A172 (cell line): ENCODE results near the gene ZCCHC8. TPM values are rescaled to one million over a fixed set of nuclear protein-coding genes. Genes with fewer than 3 reads are reported as not detected.
"Not testable (repeated sequence)": the region's sequence is repeated elsewhere in the genome, so short reads cannot be mapped to it uniquely, and the experiment has no call there.

ENCODE experiments used
- DNase-seq: peaks from one replicate; pipeline ENCODE4 v3.0.0-alpha.2; 2015; ENCODE audit warnings: low spot score
- total RNA-seq: library from RNA; depleted of rRNA; stranded (reverse); fragments of >200 nt; shearing (Covaris generic); gene quantifications from 2 replicates; pipeline ENCODE4 v1.2.3, GENCODE V29; 2014; rRNA removed

ZCCHC8 gene
- total RNA-seq = 19.7 and 30.2 TPM in 2 replicates

DNA sequence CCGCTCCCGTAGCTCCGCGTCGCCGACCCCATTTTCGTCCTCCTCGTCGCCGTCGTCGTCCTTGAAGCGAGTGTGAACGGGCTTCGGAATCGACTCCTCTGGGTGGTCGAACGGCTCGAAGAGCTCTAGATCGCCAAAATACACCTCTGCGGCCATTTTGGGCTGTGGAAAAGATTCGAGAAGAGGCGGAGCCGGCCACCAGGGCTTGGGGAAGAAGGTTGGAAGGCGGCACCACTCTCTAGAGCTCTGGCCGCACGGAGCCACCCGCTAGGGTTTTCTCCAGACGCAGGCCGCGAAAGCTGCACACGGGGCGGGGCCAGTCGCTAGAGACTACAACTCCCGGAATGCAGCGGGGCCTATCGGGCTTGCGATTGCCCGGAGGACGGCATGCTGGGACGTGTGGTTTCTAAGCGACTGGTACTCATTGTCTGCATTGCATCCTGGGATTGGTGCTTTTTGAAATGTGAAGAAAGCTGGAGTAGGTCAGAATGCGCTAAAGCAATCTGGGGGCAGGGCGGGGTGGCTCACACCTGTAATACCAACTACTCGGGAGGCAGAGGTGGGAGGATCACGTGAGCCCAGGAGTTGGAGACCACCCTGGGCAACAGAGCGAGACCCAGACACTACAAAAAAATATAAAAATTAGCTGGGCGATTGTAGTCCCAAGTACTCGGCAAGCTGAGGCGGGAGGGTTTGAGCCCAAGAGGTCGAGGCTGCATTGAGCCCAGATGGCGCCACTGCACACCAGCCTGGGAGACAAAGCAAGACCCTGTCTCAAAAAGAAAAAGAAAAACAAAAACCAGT, at the start of gene ZCCHC8:
TSS of gene ZCCHC8 (minus strand) at position 248 of the 804 bp plus-strand sequence. CDS start at position 156, 92 bp downstream.
- DNase-seq = peak; percentile 96

DNA sequence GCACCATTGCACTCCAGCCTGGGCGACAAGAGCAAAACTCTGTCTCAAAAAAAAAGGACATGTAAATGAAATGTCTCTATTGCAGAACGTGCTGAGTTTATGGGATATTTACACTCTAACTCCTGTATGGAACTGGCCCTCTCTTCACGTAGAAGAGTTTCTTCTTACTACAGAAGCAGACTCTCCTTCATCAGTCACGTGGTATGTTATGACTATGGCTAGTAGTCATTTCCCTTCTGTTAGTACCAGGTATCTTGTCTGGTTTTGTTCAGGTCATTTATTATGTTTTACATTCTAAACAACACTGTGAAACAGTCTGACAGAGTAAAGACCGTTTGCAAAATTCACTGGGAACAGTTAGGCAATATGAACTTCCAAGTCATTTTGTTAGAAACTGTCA, 46.6 kb upstream of the ZCCHC8 start:
- DNase-seq = no peak

DNA sequence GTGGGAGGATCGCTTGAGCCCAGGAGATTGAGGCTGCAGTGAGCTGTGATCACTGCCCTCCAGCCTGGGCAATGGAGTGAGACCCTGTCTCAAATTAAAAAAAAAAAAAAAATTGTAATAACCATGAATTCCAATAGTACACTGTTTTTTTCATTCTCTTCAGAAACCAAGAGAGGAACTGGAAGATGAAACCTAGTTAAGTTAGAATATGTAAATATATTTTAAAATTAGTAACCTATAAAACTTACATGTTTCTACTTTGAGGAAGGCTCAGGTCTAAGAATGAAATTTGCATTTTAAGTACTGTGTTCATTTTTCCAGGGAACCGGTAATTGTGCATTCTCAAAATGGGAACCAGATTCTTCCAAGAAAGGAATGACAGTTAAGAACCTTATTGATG, 45.1 kb upstream of the ZCCHC8 start:
- DNase-seq = no peak

DNA sequence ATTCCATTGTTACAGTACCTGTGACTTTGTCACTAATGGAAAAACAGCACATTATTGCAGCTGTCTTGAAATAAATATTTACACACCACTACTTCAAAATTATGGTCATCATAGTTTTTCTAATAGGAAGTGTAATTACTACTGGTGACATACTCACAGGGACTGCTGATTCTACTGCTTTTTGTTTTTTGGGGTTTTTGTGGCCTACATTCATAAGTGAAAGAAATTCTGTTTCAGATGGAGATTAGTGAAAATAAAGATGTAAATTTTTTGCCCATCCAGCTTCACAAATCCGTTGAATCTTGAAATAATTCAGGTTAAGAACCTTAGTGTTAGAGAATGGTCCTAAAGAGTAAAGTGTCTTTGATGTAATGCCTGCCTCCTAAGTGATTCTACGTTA, 43.8 kb upstream of the ZCCHC8 start:
- DNase-seq = no peak

DNA sequence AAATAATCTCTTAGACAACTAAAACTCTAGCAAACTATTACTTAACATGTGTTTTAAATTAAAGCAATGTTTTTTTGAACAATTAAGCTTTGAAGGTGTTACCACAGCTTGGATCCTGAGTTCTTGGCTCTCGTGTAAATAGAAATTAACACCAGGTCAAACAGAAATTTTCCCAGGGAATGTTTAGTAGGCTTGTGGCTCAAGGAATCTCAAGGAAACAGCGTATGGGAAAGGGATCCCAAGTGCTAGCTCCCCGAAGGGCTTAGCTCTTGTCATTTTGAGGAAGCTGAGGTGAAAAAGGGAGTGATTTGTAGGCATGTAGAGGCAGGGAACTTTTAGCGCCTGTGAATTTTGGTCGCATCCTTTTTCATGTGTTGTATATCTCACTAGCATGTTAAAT, 37.8 kb upstream of the ZCCHC8 start:
- DNase-seq = no peak

DNA sequence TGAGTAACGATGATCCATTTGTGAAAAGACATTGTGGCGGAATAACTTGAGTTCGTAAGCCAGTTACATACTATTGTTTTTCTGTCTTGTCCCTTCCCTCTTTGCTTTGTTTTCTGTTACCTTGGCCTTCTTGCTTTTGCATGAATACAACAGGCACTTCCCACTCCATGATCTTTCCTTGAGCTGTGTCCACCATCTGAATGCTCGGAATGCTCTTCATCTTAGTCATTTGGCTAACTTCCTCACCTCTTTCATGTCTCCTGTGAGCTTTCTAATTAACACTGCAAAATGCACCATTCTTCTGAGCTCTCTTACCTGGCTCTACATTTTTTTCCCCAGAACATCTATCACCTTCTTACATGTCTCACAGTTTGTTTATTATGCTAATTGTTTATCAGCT, 36.3 kb upstream of the ZCCHC8 start:
- no peak for DNase-seq

DNA sequence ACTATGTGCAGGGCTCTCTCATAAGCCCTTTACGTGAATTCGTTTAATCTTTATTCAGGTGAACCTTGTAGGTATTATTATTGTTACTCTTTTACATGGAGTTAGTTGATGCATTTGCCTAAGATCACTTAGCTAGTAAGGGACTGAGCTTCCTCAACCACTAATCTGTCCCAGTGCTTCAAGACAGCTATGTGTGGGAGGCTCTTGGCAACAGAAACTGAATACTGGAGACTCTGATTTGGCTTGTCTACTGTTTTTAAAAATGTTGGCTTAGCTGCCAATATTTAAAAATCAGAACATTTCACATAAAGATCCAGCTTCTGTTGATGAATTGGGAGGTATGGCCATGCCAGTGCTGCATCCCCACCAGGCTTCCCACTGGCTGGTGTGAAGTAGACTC, 33.1 kb upstream of the ZCCHC8 start:
- no peak for DNase-seq

DNA sequence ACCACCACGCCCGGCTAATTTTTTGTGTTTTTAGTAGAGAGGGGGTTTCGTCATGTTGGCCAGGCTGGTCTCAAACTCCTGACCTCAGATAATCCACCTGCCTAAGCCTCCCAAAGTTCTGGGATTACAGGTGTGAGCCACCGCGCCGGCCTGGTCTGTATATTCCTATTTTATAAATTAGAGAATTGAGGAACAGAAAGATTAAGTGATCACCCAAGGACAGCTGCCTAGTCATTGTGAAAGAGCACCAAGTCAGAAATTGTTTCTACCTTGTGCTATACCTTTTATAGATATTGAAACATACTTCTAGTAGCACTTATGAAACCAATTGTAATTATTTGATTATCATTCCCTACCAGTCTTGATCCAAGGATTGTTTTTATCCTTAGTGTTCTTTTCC, 28.3 kb upstream of the ZCCHC8 start:
- no peak for DNase-seq

DNA sequence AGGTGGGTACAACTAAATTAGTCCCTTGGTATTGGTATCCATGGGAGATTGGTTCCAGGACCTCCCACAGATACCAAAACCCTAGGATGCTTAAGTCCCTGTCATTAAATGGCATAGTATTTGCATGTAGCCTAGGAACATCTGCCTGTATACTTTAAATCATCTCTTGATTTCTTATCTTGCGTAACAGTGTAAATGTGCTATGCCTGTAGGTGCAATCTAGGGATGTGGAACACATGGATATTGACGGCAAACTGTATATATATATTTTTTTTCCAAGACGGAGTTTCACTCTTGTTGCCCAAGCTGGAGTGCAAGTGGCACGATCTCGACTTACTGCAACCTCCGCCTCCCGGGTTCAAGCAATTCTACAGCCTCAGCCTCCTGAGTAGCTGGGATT, 27.9 kb upstream of the ZCCHC8 start:
- no peak for DNase-seq

DNA sequence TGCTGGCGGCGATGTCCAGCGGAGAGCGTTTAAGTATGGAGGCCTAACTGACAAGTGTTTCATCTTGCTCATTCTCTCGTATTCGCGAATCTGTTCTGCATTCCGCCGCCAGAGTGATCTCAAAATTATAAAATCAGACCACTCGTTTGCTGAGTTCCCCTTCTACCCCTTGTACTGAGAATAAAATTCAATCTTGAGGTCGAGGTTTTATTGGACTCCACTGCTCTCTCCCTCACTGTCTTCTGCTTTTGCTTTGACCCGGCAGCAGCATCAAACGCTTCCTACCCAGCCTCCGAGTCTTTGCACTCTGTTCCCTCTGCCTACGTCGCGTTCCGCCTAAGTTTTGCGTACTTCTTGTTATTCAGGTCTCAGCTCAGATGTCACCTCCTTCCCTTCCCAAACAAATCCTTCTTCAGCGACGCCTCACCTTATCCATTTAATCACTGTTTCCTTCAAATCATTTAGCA, 26.8 kb upstream of the ZCCHC8 start:
- DNase-seq = no peak

DNA sequence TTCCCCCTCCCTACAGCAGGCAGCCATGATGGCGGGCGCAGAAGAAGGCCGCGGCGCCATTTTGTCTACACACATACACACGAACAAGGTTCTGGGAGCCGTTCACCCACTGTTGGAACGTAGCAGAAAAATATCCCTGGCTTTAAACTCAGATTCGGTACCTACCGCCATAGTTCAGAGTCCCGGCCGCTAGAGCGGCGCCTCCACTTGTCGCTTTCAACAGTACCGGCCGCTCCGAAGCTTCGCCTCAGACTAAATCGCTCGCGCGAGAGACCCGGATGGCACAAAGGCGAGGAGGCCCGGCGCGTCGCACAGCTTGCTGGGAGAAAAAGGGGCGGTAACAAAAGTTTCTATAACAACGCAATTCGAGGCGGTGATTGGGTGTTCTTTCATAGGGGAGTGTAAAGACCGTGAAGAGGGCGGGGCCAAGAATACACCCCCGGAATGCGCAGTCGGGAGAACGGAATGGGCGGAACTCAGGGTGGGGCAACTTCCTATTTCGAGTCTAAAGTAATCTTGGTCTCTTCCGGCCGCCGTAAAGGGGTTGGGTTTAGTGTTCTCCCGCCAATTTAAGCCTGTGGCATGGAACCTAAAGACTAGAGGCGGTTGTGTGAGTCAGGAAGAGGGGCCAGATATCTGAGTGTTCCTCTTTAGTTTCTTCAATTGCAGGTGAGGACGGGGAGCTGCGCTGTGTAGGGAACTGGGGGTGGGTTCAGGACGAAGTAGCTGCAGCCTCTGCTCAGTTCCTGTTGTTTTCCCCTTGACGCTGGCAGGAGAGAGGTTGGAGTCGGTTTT, 26.1 kb upstream of the ZCCHC8 start, which contains the start of the genes KNTC1 and RSRC2:
TSS of gene KNTC1 (plus strand) at position 567 of the 795 bp plus-strand sequence. CDS start 2,815 bp downstream, outside the sequence.
TSS of gene RSRC2 (minus strand) at position 254 of the 795 bp plus-strand sequence. CDS start at position 171, 83 bp downstream.
- peak; percentile 99 for DNase-seq

DNA sequence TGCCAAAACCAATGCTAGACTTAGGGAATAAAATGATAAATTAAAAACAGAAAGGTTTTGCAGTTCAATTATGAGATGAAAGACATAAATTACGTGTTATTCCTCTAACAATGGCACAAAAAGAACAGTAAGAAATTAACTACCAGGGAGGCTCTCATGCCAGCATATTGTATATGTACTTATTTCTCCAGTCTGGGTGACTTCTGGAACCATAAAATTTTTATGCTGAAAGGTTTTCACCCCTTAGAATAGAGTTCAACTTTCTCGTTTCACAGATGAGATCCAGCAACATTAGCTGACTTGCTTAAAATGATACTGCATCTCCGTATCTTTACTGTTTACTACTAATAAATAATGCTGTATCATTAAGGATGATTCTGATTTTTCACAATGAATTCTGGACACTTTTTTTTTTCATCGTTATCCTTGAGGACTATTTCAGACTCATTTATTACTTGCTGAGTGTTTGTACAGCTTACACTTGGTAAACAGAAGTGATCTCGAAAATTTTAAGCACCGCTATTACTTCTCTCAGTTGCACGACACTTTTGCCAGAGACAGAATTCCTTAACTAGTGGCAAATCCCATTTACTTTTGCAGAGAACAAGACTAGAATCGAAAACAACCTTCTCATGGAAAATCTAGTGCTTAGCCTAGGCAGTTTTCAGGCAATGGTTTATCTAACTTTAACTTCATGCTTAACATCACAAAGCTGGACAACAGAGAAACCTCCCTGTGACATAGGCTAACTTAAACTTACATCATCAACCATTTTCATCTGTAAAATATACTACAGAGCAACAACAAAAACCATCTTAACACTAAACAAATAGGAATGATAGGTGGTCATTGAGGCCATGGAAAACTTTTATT, 23.4 kb upstream of the ZCCHC8 start:
- DNase-seq = no peak

DNA sequence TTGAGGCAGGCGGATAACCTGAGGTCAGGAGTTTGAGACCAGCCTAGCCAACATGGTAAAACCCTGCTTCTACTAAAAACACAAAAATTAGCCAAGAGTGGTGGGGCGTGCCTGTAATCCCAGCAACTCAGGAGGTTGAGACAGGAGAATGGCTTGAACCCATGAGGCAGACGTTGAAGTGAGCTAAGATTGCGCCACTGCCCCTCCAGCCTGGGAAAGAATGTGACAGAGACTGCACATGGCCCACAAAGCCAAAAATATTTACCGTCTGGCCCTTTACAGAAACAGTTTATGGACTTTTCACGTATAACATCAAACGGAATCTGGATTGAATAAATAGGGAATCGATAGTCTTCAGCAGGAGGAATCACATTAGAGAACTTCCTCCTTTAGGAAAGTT, 22.5 kb upstream of the ZCCHC8 start:
- DNase-seq = no peak

DNA sequence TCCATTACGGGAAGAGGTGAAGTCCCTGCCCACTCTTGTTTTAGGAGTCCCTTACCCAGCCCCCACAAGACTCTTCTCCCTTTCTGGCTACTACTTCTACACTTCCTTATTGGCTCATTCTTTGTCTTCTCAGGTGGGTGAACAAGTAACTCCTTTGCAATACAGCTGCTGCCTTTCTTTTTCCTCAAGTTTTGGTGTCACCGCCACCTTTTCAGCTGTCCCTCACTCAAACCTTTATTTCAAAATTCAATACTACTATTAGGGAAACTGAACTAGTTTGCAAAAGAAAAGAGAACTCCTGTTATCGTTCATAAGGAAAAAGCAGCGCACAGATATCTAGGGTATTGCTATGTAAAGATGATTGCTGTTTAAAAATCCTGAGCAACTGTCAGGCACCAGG, 19.9 kb upstream of the ZCCHC8 start:
- no peak for DNase-seq

DNA sequence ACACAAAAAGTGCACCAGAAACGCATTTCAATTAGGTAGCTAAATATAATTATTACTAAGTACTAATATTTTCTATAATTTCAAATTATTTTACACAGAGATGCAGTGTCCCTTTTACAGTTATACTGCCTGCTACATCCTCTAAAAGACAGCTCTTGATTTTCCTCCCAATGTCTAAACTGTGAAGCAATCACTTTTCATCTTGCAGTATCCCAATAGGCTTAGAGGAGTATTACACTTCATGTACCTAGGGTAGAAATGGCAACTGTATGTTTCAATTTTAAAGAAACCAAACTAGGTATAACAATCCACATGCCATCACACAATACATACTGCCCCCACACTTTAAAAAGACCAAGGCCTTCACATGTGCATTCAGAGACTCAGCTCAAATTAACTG, 18.7 kb upstream of the ZCCHC8 start:
- no peak for DNase-seq

DNA sequence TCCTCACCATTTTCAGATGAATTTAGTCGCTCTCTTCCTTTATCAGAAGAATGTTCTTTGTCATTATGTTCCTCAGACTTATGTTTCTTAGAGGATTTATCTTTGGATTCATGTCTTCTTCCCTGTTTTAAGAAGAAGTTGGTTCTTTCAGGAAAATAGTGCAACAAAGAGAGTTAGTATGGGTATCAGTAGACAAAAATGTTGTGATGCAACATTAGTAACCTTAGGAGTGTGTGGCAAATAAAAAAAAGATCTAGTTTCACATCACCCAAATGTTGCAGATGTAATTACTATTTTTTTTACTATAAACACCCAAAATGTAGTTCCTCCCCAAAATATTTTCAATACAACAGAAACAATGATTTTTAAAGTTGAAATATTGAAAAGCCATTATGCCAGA, 18.2 kb upstream of the ZCCHC8 start:
- DNase-seq = no peak

DNA sequence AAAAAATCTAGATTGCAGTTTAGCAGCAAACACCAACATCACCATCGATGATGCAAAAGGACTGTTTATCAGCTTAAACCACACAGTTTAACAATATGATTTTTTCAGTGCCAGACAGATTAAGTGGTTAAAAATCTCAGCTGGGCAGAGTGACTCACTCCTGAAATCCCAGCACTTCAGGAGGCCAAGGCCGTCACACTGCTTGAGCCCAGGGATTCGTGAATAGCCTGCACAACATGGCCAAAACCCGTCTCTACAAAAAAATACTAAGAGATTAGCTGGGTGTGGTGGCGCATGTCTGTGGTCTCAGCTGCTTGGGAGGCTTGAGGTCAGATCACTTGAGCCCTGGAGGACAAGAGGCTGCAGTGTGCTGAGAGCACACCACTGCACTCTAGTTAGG, 17.1 kb upstream of the ZCCHC8 start:
- peak; percentile 95 for DNase-seq

DNA sequence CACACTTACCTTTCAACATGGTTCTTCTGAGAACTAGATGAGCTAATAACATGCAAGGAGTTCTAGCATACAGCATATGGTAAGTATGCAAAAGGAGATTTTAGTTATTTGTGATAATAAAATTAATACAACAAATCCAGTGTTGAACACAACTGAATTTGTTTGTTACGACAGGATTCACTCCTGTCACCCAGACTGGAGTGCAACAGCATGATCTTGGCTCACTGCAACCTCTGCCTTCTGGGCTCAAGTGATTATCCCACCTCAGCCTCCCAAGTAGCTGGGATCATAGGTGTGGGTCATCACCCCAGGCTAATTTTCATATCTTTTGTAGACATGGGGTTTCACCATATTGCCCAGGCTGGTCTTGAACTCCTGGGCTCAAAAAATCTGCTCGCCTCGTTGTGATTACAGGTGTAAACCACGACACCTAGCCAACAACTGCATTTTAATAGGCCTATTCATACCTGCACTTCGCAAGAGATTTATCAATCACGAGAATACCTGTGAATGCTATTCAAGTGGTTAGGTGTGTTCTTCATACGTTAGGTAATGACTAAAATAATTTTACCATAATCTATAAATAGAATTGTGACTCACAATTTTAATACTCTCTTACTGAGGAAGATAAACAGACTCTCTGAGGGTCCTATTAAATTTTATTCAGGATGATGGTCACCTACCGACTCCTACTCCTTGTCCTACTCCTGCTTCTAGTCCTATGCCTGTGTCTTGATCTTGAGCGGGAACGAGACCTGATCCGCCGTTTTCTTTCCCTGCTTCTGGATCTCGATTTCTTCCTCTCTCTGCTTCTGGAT, 16.0 kb upstream of the ZCCHC8 start:
- no peak for DNase-seq

DNA sequence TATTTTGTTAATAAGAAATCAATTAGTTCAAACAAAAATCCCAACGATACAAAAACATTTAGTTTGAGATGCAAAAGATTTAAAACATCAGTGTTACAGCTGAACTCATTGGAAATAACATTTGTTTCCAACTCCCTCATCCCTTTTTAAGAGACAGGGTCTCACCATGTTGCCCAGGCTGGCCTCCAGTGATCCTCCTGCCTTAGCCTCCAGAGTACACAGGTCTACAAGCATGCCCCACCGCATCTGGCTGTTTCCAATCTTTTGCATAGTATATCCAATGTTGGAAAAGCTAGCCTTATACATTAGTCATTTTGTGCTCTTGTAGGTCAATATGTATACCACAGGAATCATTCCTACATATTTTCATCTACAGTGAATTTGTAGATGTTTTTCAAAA, 14.5 kb upstream of the ZCCHC8 start:
- no peak for DNase-seq

DNA sequence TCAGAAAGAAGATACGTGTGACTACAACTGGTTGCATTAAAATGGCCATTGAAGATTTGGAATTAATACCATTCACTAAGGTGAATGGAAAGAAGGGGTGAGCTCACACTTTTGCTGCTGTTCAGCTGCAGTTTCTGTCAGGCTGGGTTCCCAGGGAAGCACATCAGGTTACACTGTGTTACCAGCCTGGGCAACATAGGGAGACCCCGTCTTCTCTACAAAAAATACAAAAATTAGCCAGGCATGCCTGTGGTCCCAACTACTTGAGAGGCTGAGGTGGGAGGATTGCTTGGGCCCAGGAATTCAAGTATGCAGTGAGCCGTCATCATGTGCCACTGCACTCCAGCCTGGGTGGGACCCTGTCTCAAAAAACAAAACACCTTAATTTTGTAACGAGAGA, 12.9 kb upstream of the ZCCHC8 start:
- DNase-seq = no peak

DNA sequence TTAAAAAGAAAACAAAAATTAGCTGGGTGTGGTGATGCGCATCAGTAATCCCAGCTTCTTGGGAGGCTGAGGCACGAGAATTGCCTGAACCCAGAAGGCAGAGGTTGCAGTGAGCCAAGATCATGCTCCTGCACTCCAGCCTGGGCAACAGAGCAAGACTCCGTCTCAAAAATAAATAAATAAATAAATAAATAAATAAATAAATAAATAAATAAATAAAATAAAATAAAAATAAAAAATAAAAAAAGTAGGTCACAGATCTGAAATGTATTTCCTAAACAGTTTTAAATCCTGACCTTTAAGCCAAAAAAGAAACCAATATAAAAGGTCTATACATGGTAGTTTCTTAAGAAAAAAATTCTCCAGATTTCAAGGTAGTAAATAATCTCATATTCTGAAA, 12.3 kb upstream of the ZCCHC8 start:
- not testable (repeated sequence) for DNase-seq
